ENCODE data around the gene SYT7.

DNA sequence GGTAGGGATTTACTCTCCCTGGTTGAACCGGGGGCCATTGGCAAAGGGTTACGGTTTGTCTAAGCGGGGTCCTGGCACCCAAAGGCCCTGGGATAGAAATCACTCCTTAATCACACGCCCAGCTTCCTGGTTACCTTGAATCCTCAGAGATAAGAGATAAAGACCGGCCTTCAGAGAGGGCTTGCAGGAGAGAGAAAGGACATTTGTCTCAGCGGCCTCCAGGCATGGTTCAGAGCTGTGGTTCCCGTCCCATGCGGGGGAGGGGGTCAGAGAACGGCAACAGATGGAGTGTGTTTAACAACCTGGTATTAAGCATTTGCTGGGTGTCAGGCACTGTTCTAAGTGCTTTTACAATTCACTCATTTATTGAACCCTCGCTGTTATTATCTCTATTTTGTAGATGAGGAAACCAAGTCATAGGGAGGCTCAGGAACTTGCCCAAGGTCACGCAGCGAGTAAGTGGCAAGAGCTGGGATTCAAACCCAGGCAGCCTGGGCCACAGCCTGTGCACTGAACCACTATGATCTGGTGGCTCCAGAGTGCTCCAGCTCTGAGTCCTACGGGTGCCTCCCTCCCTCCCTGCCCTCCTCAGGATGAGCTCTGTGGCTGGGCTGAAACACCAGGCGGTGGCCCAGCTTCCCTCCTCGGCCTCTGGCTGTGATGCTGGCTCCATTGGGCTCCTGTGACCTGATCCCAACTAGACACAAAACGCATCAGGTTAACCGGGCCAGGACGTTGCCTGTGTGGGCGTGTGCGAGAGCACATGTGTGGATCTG lies 53.7 kb downstream of the SYT7 start:
- TF ChIP-seq POLR2A (IDR thresholded peaks at IDR 0.05; ENCODE audit: low read depth): no peak
- TF ChIP-seq, protein P1, sequence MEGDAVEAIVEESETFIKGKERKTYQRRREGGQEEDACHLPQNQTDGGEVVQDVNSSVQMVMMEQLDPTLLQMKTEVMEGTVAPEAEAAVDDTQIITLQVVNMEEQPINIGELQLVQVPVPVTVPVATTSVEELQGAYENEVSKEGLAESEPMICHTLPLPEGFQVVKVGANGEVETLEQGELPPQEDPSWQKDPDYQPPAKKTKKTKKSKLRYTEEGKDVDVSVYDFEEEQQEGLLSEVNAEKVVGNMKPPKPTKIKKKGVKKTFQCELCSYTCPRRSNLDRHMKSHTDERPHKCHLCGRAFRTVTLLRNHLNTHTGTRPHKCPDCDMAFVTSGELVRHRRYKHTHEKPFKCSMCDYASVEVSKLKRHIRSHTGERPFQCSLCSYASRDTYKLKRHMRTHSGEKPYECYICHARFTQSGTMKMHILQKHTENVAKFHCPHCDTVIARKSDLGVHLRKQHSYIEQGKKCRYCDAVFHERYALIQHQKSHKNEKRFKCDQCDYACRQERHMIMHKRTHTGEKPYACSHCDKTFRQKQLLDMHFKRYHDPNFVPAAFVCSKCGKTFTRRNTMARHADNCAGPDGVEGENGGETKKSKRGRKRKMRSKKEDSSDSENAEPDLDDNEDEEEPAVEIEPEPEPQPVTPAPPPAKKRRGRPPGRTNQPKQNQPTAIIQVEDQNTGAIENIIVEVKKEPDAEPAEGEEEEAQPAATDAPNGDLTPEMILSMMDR (IDR thresholded peaks at IDR 0.05): no peak

Data from esophagus muscularis mucosa (tissue), 3 donors.